Activated effector memory CD4-positive, alpha-beta T cell treated with anti-CD3 and anti-CD28 coated beads, Interleukin-2, amount 50 U/mL, for 16 hours (primary cell): ENCODE data around the gene FAAP100.

Experiments used
- DNase-seq: peaks from one replicate; pipeline ENCODE4 v3.0.0-alpha.2; 2020

FAAP100 gene

DNA sequence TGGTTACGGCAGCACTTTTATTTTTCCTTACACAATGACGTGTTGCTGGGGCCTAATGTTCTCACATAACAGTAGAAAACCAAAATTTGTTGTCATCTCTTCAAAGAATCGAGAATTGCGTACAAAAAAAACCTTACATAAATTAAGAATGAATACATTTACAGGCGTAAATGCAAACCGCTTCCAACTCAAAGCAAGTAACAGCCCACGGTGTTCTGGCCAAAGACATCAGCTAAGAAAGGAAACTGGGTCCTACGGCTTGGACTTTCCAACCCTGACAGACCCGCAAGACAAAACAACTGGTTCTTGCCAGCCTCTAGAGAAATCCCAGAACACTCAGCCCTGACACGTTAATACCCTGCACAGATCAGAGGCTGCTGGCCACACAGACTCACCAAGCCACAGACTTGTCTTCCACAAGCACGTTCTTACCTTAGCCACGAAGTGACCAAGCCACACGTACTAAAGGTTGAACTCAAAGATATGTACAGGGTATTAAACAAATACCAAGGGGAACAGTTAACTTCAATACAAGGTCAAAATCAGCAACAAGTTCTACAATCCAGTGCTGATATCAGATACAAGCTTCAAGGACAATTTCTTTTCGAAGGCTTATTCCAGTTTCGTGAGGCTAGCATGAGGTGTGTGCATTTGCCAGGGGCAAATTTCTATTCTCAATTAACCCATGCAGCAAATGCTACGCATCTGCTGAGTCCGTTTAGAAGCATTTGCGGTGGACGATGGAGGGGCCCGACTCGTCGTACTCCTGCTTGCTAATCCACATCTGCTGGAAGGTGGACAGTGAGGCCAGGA is 42.0 kb downstream of the FAAP100 start:
- no peak for DNase-seq

DNA sequence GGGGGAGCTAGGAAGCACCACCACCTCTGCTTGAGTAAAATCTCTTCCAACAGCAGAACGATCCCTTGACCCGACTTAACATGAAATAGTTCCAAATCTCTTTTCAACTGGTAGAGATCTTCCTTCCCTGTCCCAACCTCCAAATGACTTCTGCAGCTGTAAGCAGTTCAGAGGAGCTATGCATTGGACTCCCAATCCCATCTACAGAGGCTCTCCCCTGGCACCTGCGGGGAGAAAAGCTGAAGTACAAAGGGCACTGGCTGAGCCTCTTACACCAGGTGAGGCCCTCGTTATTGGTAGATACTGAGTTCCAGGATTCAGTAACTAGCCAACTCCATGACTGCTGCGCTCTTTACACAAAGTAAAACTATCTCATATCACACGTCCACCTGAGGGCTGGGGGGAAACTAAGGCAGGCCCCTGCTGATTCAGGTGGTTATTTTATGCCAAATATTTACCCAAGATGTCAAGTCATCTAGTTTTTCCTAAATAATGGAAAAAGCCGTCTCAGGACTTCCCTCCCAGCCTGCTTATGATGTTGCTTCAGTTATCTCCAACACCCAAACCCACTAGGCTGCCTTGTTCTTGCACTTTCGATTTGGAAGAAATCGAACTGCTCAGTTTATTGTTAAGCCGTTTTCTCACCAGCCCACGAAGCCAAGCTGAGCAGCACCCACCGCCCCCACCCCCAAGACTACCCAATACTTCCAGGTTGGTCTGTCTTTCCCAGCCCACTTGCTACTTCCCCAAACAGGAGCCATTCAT is 42.8 kb downstream of the FAAP100 start:
- DNase-seq: peak; percentile 73

DNA sequence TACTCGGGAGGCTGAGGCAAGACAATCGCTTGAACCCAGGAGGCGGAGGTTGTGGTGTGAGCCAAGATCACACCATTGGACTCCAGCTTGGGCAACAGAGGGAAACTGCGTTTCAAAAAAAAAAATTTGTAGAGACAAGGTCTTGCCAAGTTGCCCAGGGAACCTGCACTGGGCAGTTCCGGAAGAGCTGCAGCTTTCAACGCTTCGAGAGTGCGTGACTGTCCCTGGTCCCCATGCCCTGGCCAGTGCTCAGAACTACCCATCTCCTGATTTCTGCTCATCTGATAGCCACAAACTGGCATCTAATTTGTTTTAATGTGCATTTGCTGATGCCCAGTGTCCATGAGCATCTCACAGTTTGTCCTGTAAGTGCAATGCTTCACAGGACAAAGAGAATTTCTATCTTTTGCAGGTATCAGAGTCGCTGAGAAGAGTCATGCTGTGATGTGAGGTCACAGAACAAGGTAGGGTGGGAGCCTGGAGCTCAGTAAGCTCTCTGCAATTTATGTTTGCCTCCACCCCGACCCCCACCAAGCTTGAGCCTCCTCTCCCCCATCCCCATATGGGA is 43.4 kb downstream of the FAAP100 start:
- DNase-seq: no peak

DNA sequence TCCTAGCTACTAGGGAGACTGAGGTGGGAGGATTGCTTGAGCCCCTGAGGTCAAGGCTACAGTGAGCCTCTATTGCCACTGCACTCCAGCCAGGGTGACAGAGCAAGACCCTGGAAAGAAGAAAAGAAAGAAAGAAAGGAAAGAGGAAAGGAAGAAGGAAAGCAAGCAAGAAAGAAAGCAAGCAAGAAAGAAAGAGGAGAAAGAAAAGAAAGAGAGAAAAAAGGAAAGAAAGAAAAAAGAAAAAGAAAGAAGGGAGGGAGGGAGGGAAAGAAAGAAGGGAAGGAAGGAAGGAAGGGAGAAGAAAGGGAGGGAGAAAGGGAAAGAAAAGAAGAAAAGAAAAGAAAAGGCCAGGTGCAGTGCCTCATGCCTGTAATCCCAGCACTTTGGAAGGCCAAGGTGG is 48.5 kb downstream of the FAAP100 start:
- no peak for DNase-seq

DNA sequence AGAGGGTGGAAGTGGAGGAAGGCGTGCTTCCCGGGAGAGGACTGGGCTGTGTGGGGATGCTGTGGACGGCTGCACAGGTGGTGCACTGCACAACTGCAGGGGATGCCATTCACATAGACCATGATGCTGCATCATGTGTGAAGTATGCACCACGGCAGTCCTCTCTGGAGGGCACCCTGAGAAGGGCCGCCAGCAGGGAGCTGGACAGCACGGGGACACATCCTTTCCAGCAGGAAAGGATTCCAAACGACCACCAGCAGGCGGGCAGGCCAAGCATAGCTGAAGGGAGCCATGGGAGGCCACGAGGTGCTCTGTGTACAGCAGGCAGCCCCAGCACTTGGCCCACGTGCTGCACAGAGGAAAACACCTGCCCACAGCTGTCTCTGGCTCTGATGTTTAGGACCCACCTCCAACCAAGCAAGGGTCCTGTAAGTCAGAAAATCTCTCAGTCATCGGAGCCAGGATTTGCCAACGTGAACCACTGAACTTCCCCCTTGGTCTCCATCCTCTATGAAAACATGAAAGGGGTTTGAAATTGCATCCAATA is 49.6 kb downstream of the FAAP100 start:
- no peak for DNase-seq

DNA sequence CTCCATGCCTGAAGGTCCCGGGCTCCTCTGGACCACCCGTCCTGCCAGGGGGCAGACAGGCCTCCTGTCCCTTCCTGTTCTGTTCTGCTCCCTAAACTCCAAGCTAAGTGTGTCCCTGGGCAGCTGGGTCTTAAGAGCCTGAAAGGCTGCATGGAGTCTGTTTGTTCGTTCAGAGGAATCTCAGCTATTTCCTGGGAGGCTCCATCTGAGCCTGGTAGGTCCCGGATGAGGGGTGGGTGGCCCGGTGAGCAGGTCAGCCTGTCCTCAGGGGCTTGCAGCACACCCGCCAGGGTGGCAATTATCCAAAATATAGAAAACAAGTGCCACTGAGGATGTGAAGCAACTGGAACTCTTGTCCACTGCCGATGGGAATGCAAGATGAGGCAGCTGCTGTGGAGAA is 52.1 kb downstream of the FAAP100 start:
- no peak for DNase-seq

DNA sequence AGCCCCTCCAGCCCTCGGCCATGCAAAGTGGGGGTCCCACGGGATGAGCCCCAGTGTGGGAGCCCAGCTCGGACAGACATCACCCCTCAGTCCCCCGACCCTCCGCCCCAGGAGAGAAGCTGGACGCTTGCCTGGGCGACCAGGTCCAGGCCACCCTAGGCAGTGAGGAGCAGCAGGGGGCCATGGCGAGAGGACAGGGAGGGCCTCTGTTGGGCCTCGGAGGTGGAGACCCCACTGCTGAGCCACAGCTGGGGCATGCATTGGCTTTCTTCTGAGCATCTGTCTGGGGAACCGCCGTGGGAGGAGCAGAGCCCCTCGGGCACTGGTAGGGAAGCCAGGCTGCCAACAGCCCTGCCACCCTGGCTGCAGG is 52.6 kb downstream of the FAAP100 start:
- DNase-seq: no peak

DNA sequence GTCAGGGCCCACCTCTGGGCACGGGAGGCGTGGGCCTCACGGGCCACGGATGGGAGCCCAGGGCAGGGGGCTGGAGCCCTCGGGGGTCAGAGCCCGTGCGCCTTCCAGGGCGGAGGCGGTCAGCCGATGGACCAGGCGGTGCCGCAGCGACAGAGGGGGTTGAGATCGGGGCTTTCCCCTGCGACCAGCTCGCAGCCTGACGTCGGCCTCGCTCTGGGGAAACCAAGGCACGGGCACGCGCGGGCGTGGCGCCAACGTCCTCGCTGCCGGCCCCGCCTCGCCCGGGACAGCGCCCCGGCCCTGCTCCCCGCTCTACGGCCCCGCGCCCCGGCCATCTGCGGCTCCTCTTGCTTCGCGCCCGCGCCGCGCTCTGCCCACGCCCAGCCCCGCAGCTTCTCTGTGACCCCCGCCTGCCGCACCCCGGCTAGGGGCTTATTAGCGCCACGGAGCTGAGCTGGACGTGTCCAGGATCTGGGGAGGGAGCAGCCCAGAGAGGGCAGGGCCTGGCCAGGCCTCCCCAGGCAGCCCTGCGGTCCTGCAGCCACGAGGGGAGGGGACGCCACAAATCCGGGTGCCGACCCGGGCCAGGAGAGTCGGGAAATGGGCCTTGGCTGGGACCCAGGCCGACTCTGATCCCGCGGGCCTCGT is 53.1 kb downstream of the FAAP100 start:
- DNase-seq: no peak

DNA sequence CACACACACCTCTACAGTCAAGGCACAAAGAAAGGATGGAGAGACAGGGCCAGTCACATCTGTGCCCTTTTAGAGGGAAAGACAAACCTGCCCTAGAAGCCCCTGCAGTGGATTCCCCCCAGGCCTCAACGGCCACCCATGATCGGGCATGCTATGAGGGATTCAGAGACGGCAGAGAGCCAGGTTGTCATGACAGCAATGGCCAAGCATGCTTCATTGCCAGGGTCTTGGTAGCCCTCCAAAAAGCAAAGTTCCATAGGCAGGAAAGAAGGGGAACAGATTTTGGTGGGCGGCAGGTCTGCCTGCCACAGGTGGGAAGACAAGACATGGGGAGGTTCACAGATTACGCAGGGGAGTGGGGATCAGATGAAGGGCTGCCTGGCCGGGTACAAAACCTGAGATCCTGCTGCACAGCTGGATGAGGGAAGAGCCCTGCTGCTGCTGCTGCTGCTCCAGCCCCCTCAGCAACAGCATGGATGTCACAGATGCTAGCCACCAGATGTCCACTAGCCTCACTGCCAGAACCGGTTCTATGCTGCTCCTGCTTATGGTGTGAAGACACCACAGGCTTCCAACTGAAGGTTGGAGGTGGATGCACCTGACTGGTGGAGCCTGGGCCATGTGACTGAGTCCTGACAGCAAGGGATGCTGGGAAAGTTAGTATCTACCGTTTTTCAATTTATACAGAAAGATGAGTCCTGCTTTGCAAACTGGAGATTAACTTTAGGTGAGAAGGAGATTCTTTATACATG is 57.4 kb downstream of the FAAP100 start:
- no peak for DNase-seq

DNA sequence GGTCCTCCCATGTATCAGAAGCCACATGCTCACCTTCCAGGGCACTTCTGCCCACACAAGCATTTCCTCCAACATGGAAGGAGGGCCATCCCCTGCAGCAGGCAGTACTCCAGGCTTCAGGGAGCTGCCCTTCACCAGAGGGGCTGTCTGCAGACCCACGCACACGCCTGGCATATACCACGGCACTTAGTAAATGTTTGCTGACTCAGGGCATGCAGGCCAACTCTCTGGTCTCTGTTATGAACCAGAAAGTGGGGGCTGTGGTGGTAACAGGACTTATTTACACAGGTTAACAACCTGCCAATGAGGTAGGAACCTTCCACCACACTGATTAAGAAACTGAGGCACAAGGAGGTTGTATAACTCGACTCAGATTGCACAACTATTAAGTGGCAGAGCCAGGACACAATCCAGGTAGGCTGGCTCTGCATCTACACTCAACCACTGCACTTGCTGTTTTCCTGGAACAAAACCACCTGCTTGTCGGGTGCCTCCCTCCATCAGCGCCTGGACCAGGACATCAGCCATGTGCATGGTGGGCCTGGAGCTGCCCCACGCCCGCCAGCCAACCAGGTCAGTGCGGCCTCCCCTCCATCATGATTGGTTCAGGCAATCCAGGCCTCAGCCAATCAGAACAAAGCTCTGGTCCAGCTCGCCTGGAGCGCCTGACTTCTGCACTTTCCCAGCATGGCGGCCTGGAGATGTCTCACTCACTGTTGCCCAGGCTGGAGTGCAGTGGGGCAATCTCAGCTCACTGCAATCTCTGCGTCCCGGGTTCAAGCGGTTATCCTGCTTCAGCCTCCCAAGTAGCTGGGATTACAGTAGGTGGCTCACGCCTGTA is 58.7 kb downstream of the FAAP100 start:
- DNase-seq: no peak

DNA sequence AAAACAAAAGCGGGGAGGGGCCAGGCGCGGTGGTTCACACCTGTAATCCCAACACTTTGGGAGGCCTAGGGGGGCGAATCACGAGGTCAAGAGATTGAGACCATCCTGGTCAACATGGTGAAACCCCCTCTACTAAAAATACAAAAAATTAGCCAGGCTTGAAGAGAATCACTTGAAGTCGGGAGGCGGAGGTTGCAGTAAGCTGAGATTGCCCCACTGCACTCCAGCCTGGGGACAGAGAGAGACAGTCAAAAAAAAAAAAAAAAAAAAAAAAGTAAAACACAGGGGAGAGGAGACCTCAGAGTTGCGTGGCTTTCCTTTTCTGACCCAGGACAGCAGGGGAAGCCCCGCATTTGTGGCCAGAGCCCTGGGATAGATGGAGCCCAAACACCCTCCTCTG is 59.4 kb downstream of the FAAP100 start:
- no peak for DNase-seq

DNA sequence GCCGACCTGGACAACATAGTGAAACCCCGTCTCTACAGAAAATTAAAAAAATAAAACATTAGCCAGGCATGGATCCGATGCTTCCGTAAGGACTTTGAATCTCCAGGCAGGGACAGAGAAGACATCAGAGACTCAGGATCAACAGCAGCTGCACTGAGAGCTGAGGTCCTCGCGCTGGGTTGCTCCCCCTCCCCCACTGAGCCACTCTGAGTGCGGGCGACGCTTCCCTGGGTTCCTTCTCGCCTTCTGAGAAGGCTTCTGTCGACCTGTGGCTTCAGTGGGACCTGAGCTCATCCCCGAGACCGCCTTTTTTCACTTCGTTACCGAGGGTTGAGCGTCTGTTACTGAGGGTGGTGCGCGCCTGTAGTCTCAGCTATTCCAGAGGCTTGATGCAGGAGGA is 60.0 kb downstream of the FAAP100 start:
- no peak for DNase-seq

DNA sequence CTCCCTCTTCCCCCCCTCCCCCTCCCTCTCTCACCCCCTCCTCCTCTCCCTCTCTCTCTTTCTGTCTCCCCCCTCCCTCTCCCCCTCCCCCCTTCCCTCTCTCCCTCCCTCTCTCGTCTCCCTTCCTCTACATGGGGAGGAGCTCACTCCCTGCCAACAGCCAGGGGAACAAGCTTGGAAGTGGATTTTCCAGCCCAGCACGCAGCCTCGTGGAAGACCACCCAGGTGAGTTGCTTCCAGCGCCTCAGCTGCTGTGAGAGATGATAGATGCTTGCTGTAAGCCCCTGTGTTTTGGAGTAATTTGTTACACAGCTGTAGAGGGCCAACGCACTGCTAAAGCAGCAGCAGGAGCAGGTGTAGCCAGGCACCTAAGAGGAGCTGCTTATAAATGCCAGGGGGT is 60.4 kb downstream of the FAAP100 start:
- DNase-seq: no peak

DNA sequence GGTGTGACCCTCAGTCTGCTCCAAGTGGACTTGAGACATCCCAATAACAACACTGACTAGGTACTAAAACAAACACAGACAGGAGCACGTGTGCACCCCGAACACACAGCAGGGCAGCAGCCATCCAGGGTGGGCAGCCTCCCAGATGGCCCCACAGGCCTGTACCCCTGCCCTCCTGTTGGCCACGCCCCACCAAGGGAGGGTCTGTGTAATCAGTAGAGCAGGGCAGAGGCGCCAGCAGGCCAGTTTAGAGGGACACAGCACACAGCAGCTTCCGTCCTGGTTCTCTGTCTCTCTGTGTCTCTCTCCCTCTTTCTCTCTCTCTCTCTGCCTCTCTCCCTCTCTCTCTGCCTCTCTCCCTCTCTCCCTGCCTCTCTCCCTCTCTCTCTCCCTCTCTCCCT is 61.0 kb downstream of the FAAP100 start:
- no peak for DNase-seq

DNA sequence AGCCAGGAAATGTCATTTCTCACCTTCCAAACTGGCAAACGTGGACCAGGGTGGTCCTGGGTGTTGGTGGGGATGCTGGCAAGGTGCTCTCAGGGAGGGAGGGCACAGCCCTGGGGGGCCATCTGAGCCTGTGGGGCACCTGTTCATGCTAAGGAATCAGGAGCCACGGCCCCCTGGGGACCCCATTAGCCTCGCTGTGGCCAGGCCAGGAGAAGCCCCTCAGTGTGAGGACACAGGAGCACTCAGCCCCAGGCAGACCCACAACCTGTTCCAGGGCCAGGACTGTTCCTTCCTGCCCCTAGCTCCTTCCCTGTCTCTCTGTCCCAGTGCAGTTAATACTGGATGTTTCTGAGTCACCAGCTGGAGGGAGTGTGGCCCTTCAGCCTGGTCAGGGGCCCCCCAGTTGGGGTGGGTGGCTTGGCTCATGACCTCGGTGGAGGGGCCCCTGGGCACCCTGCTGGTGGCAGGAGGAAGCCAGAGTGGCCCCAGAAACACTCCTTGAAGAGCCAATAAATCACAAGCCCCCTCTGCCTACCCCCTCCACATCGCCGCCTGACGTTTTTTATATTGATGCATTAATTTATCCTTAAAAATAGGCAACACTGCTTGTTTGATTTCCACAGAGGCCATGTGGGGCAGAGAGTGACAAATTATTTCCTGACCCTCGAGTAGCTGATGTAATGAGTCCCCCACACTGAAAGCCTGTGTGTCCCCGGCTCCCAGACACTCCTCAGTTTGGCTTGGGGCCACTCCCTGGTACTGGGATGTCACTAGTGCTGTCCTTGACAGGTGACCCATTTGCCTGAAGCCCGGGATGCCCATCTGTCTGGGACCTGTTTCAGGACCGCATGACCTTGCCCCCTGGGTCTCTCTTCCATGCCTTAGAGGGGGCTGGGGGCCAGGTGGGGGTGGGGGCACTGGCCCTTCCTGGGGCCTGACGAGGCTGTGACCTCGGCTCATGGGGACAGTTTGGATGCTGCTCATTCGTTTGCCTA is 61.9 kb downstream of the FAAP100 start:
- DNase-seq: no peak
